MM.1S (cell line): ENCODE data around the gene SPCS1.

ENCODE experiments used
- DNase-seq: peaks from one replicate; pipeline ENCODE4 v3.0.0-alpha.2; 2015
- H2AFZ ChIP-seq: fragments of 300-600 bp; sonication (generic); 2 replicates; pipeline ENCODE4 v1.6.0; 2016; ENCODE audit warnings: antibody characterized with exemption, low read length
- H3F3A ChIP-seq: fragments of 300-600 bp; sonication (generic); 2 replicates; pipeline ENCODE4 v1.6.1; 2016; ENCODE audit warnings: mild to moderate bottlenecking, antibody characterized with exemption, low read length, moderate library complexity, mixed read lengths; ENCODE audit not compliant: insufficient read depth
- H3K27ac ChIP-seq: fragments of 300-600 bp; sonication (generic); 2 replicates; pipeline ENCODE4 v1.5.1; 2016; ENCODE audit warnings: mild to moderate bottlenecking, low read length
- H3K27me3 ChIP-seq: fragments of 300-600 bp; sonication (generic); replicated peaks from 2 replicates; pipeline ENCODE4 v1.6.0; 2016; ENCODE audit warnings: low read length; ENCODE audit not compliant: insufficient read depth
- H3K36me3 ChIP-seq: fragments of 300-600 bp; sonication (generic); replicated peaks from 2 replicates; pipeline ENCODE4 v1.6.1; 2016; ENCODE audit warnings: mild to moderate bottlenecking, low read length, mixed read lengths; ENCODE audit not compliant: insufficient read depth
- H3K4me1 ChIP-seq: fragments of 300-600 bp; sonication (generic); 2 replicates; pipeline ENCODE4 v1.6.1; 2016; ENCODE audit warnings: low read length, mixed read lengths
- H3K4me2 ChIP-seq: fragments of 300-600 bp; sonication (generic); 2 replicates; pipeline ENCODE4 v1.6.0; 2016; ENCODE audit warnings: low read depth, low read length
- H3K4me3 ChIP-seq: fragments of 300-600 bp; sonication (generic); 2 replicates; pipeline ENCODE4 v1.5.1; 2016; ENCODE audit warnings: low read length, mixed read lengths
- H3K79me2 ChIP-seq: fragments of 300-600 bp; sonication (generic); 2 replicates; pipeline ENCODE4 v1.6.1; 2016; ENCODE audit warnings: mixed run types, low read length, mixed read lengths
- H3K9ac ChIP-seq: fragments of 300-600 bp; sonication (generic); 2 replicates; pipeline ENCODE4 v1.6.1; 2016; ENCODE audit warnings: low read length, mixed read lengths
- H3K9me2 ChIP-seq: fragments of 300-600 bp; sonication (generic); replicated peaks from 2 replicates; pipeline ENCODE4 v1.6.1; 2016; ENCODE audit warnings: mild to moderate bottlenecking, low read length, mixed read lengths; ENCODE audit not compliant: insufficient read depth
- H3K9me3 ChIP-seq: fragments of 300-600 bp; sonication (generic); replicated peaks from 2 replicates; pipeline ENCODE4 v1.6.1; 2016; ENCODE audit warnings: mild to moderate bottlenecking, low read length, mixed read lengths; ENCODE audit not compliant: insufficient read depth
- H4K20me1 ChIP-seq: fragments of 300-600 bp; sonication (generic); 2 replicates; pipeline ENCODE4 v1.6.1; 2016; ENCODE audit warnings: mild to moderate bottlenecking, low read length, moderate library complexity, mixed read lengths; ENCODE audit not compliant: insufficient read depth
- CTCF ChIP-seq: fragments of 300-600 bp; sonication (generic); IDR thresholded peaks from 2 replicates; pipeline ENCODE4 v1.5.1; 2016; ENCODE audit warnings: antibody characterized with exemption, low read length, mixed read lengths
- EZH2 ChIP-seq: fragments of 300-600 bp; sonication (generic); optimal IDR thresholded peaks from 2 replicates; pipeline ENCODE3; 2017; ENCODE audit warnings: low read depth, mild to moderate bottlenecking, antibody characterized with exemption, low read length, mixed read lengths
- EZH2phosphoT487 ChIP-seq: fragments of 300-600 bp; sonication (generic); IDR thresholded peaks from 2 replicates; pipeline ENCODE4 v1.6.1; 2018; ENCODE audit warnings: antibody characterized with exemption, low read length

SPCS1 gene

GRCh38 chr3:52705688-52706686 lies at the start of gene SPCS1, which contains the start of gene GLT8D1:
Gene SPCS1, plus strand, starts transcription at chr3:52706106. Its CDS starts 141 bp downstream, at chr3:52706247.
Gene GLT8D1, minus strand, starts transcription at chr3:52705791. Its CDS starts 5,331 bp downstream, at chr3:52700460.
- peak within 1 kb of the TSS; percentile 99 for H3K9ac ChIP-seq
- H4K20me1 ChIP-seq, result no peaks in the 10 kb centered on the region
- H2AFZ ChIP-seq, result peak within 1 kb of the TSS; percentile 65
- no peaks in the 10 kb centered on the region for H3K36me3 ChIP-seq
- peak within 1 kb of the TSS; percentile 98 for H3K4me2 ChIP-seq
- peaks cover 66% of the 10 kb centered on the region for H3K79me2 ChIP-seq
- TF ChIP-seq EZH2, result no peak
- TF ChIP-seq CTCF, result no peak
- TF ChIP-seq EZH2phosphoT487, result no peak
- H3K27me3 ChIP-seq, result no peaks in the 10 kb centered on the region
- no peaks in the 10 kb centered on the region for H3K9me3 ChIP-seq
- H3K27ac ChIP-seq, result peak within 1 kb of the TSS; percentile 85
- H3K4me3 ChIP-seq, result peak within 1 kb of the TSS; percentile 98
- H3K9me2 ChIP-seq, result no peaks in the 10 kb centered on the region
- DNase-seq, result peak; percentile 89
- H3K4me1 ChIP-seq, result peaks cover 36% of the 10 kb centered on the region
- peaks cover 64% of the 10 kb centered on the region for H3F3A ChIP-seq

DNA sequence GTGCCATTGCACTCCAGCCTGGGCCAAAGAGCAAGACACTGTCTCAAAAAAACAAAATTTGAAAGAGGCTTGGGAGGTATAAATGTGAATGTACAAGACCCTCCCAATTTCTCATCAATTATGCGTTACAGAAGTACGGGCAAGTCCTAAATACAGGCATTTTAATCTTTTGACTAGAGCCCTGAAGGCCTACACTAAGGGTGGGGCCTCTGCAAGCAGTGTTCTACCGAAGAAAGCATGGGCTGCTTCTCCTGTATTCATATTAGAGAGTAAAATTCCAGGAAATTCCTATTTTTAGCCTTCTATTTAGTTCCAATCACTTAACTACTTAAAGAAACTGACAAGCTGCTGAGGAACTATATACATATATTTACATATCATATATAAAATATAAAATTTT lies 45.9 kb upstream of the SPCS1 start:
- H3K4me3 ChIP-seq, result no peak overlapping the region
- no peak overlapping the region for H2AFZ ChIP-seq
- H3F3A ChIP-seq, result no peaks in the 10 kb centered on the region
- H3K4me1 ChIP-seq, result no peaks in the 10 kb centered on the region
- no peaks in the 10 kb centered on the region for H3K27me3 ChIP-seq
- no peak overlapping the region for H3K27ac ChIP-seq
- H3K79me2 ChIP-seq, result 0 out of 2 replicates have a peak, but pooled peaks cover 18% of the 10 kb centered on the region
- DNase-seq, result no peak
- TF ChIP-seq EZH2phosphoT487 (no peak), EZH2 (no peak), CTCF (no peak)
- peaks cover 7% of the 10 kb centered on the region; the same call in 1 of the 2 replicates for H3K36me3 ChIP-seq
- H3K4me2 ChIP-seq, result no peak overlapping the region
- no peaks in the 10 kb centered on the region for H4K20me1 ChIP-seq
- no peaks in the 10 kb centered on the region for H3K9me3 ChIP-seq
- no peak overlapping the region for H3K9ac ChIP-seq
- no peaks in the 10 kb centered on the region for H3K9me2 ChIP-seq

GRCh38 chr3:52663098-52663497 lies 42.8 kb upstream of the SPCS1 start:
- no peaks in the 10 kb centered on the region for H3K9me2 ChIP-seq
- H3K9me3 ChIP-seq, result no peaks in the 10 kb centered on the region
- H3F3A ChIP-seq, result no peaks in the 10 kb centered on the region
- H3K4me1 ChIP-seq, result no peaks in the 10 kb centered on the region
- no peak overlapping the region for H2AFZ ChIP-seq
- H3K9ac ChIP-seq, result no peak overlapping the region
- H3K4me3 ChIP-seq, result no peak overlapping the region
- peaks cover 7% of the 10 kb centered on the region; the same call in 1 of the 2 replicates for H3K36me3 ChIP-seq
- DNase-seq, result no peak
- no peaks in the 10 kb centered on the region for H4K20me1 ChIP-seq
- no peak overlapping the region for H3K4me2 ChIP-seq
- no peaks in the 10 kb centered on the region for H3K27me3 ChIP-seq
- H3K27ac ChIP-seq, result no peak overlapping the region
- H3K79me2 ChIP-seq, result 0 out of 2 replicates have a peak, but pooled peaks cover 21% of the 10 kb centered on the region
- TF ChIP-seq EZH2 (no peak), EZH2phosphoT487 (no peak), CTCF (no peak)
